Skin epidermis (tissue), 12 donors: ENCODE data around the gene PIK3R5.
"Not testable (repeated sequence)": the region's sequence is repeated elsewhere in the genome, so short reads cannot be mapped to it uniquely, and the experiment has no call there.

ENCODE experiments used
- H3K27ac ChIP-seq, 21 experiments: fragments of 200-600 bp; sonication (generic) in 11 of 21; one replicate each; pipeline ENCODE4 v1.5.0; 2020; ENCODE audit warnings: mild to moderate bottlenecking in 3 of 21, inconsistent platforms in 2 of 21, moderate library complexity in 2 of 21
- H3K4me3 ChIP-seq, 7 experiments: fragments of 200-600 bp; sonication (generic) in 2 of 7; one replicate each; pipeline ENCODE4 v1.5.0; 2020; ENCODE audit warnings: inconsistent platforms in 2 of 7, mild to moderate bottlenecking in 2 of 7, moderate library complexity in 1 of 7

PIK3R5 gene

DNA sequence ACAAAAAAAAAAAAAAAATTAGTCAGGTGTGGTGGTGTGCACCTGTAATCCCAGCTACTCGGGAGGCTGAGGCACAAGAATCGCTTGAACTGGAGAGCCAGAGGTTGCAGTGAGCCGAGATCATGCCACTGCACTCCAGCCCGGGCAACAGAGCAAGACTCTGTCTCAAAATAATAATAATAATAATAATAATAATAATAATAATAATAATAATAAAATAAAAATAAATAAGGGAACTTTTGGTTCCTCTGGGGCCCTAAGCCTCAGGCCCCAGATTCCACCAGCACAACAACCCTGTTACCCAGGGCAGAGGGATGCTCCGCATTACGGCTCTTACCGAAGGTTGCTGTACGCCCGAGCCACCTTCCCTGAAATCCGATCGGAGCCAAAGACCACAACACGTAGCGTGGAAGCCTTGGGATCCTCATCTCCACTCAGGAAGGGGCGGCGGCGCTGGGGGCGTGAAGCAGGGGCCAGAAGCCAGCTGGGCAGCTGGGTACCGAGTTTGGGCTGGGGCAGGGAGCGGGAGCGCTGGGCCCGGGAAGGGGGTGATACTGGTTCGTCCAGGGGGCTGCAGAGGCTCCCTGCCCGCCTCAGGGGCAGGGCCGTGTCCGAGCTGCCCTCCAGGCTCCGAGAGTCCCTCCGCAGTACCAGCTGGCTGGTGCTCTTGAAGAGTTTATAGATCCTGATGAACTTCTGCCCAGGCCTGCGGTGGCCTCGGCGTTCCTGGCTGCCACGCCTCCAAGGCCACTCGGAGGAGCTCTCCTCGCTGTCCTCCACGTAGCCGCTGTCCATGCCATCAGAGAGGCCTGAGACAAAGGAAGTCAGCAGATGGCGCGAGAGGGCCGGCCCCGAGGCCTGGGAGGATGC is 77.4 kb downstream of the PIK3R5 start:
- Histone ChIP-seq H3K27ac (no peak overlapping the region), H3K4me3 (no peak overlapping the region)

DNA sequence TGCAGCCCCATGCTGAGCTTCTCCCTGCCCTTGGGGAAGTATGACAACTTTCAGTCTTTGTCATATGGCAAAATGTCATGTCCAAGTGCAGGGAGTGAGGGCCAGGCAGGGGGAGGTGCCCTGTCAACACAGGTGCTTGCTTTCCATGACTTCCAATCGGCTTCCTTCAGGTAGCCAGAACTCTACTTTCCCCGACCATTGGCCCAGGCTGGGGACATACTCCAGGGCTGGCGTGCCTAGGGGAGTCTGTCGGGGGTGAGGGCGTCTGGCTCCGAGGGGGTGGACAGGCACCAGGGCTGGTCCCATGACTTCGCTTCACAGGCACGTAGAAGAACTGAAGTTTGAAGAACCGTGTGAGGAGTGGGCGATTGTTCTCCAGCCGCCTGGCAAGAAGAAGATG is 78.2 kb downstream of the PIK3R5 start:
- no peak overlapping the region for H3K4me3 ChIP-seq
- H3K27ac ChIP-seq: no peak overlapping the region

DNA sequence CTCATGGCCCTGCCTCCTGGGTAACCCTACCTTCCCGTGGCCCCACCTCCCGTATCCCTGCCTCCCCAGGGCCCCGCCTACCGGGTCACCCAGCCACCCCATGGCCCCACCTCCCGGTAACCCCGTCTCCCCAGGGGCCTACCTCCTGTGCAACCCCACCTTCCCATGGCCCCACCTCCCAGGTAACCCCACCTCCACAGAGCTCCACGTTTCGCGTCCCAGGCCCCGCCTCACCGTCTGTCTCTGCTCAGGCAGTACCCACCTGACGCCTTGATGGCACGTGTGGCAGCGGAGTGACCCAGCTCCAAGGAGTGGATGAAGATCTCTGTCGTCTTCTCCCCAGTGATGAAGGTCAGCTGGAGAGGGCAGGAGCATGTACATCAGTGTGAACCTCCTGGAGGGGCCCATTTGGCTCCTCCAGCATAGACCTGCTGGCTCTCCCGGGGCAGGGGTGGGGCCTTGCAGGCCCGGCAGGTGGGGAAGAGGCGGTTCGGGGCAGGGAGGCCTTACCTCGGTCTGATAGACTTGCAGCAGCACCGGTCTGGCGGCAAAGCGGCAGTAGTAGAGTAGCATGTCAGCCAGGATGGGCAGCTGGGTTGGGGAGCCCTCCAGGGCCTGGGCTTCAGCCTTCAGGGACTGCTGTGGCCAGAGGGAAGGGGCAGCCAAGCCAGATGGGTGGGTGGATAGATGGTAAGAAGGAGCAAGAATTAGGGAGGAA is 79.4 kb downstream of the PIK3R5 start:
- no peak overlapping the region for H3K4me3 ChIP-seq
- H3K27ac ChIP-seq: no peak overlapping the region

- not testable (repeated sequence) for H3K27ac ChIP-seq, H3K4me3 ChIP-seq
Measured at GRCh38 chr17:8885163-8885966, 80.1 kb downstream of the PIK3R5 start.

DNA sequence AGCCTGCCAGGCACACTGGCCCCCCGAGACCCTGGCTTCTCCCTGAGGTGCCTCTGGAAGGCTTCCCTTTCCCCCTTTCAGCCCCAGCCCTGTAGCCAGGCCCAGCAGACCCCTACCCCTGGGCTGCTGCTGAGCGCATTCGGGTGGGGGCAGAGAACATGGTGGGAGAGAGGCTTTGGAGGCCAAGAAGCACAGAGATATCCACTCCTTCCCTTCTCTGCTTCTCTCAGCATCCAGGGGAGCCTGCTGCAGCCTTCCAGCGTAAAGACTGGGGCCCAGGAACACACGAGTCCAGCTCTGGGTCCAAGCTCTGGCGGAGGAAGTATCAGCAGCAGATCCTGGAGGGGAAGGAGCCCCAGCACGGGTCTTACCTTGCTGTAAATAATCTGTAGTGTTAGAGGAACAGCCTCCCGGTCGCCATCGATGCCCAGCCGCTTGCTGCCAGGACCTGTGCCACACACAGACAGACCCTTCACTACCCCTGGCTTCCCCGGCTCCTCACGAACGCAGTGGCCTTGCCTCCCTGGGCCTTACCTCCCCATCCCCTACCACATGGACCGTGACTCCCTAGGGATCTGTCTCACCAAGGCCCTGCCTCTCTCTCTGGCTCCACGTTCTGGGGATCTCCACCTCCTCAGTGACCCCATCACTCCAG is 81.0 kb downstream of the PIK3R5 start:
- no peak overlapping the region for H3K4me3 ChIP-seq
- H3K27ac ChIP-seq: no peak overlapping the region

GRCh38 chr17:8883353-8883752 is 82.2 kb downstream of the PIK3R5 start:
- Histone ChIP-seq H3K4me3 (no peak overlapping the region), H3K27ac (no peak overlapping the region)

DNA sequence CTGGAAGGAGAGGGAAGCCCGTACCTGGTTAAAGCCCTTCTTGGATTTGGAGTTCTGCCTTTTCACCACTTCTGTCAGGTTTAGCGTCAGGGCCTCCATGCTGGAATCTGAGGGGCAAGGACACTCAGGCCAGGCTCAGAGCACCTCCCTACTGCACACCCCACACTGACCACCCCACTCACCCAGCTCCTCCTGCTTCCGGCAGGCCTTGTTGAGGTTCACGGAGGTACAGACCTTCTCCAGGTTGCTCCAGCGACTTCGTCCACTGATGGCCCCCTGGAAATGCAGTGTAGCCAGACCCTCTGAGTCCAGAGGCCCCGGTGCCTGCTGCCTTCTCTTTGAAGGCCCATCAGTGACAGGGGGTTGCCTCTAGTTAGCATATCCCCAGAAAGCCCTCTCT is 83.9 kb downstream of the PIK3R5 start:
- no peak overlapping the region for H3K4me3 ChIP-seq
- H3K27ac ChIP-seq: no peak overlapping the region

DNA sequence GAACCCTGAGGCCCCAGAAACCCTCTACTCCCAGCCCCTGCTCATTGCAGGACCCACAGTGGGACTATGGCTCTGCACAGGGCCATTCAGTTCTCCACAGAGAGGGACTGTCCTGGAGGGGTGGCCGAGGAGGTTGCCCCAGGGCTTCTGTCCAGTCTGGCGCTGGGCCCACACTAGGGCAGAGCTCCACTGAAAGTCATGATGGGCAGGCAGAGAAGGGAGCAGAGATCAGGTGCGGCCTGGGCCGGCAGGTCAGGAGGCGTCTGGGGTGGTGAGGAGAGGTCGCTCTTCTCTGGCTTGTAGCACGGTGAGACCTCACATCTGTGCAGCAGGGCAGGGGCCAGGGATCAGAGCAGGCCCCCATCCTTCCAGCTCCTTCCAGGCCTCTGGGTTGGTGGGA is 85.0 kb downstream of the PIK3R5 start:
- H3K27ac ChIP-seq: no peak overlapping the region
- H3K4me3 ChIP-seq: no peak overlapping the region

- Histone ChIP-seq H3K4me3 (no peak overlapping the region), H3K27ac (no peak overlapping the region)
Measured at GRCh38 chr17:8879410-8879809, 86.1 kb downstream of the PIK3R5 start.

DNA sequence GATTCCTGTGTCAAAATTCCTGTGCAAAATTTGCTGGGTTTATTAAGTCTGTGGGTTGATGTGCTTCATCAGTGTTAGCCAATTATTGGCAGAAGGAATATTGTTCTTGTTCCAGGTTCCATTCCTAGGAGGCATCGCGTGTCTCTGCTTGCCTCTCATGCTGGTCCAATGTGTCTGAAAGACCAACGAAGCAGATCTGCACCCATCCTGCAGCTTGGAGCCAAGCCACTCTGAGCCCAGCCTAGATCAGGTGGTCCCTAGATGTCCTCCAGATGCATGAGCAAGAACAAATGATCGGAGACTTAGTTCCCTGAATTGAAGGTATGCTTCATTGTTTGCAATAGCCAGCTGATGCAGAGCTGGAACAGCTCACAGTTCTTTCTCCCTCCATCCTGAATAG is 87.5 kb downstream of the PIK3R5 start:
- no peak overlapping the region for H3K27ac ChIP-seq

GRCh38 chr17:8875957-8876356 is 89.5 kb downstream of the PIK3R5 start:
- no peak overlapping the region for H3K4me3 ChIP-seq
- H3K27ac ChIP-seq: no peak overlapping the region

More for the DNA sequence above, 87.5 kb downstream of the PIK3R5 start:
- H3K4me3 ChIP-seq: no peak overlapping the region

- H3K4me3 ChIP-seq: no peak overlapping the region
- H3K27ac ChIP-seq: no peak overlapping the region
Measured at GRCh38 chr17:8875436-8875835, 90.1 kb downstream of the PIK3R5 start.

DNA sequence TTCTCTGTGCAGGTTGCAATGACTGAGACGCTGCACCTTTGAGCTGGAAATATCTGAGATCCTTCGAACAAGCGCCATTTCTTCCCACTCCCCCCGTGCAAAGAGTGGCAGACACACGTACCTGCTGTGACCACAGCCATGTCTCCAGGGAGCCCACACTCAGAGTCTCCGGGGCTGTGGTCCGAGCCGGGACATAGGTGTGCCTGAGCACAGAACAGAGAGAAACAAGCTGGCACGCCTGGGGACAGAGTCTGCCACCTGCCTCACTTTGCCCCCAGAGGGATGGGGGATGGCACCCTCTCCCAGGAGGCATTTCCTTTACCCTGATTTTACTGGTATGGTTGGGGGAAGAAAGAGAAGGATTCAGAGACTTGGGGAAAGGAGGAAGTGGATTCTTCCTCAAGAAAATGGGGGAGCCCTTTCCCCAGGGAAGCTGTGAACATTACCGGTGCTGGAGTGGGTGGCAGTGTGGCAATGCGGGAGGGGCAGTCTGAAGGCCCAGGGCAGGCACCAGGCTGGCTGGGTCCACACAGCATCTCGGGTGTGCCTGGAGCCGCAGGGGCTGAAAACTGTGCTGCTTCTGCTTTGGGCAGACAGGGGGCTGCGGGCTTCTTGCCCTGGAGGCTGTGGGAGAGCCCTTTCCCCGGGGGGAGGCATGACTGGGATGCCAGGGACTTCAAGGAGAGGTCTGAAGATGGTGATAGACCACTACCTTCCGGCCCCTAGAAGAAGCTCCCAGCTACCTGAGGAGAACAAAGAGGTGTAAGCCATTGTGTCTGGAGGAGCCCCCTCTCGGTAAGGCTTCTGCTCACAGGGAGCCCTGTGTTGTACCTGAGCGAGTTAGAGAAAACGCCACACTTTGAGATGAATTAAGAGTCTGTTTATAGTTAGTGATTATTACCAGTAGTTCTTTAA is 91.4 kb downstream of the PIK3R5 start:
- no peak overlapping the region for H3K4me3 ChIP-seq

GRCh38 chr17:8872705-8873435 is 92.6 kb downstream of the PIK3R5 start:
- no peak overlapping the region for H3K4me3 ChIP-seq
- H3K27ac ChIP-seq: no peak overlapping the region

More for the DNA sequence above, 91.4 kb downstream of the PIK3R5 start:
- no peak overlapping the region for H3K27ac ChIP-seq

GRCh38 chr17:8872036-8872704 is 93.3 kb downstream of the PIK3R5 start:
- H3K4me3 ChIP-seq: no peak overlapping the region
- H3K27ac ChIP-seq: no peak overlapping the region

GRCh38 chr17:8871081-8871581 is 94.4 kb downstream of the PIK3R5 start:
- no peak overlapping the region for H3K4me3 ChIP-seq
- H3K27ac ChIP-seq: no peak overlapping the region

GRCh38 chr17:8870406-8871040 is 95.0 kb downstream of the PIK3R5 start:
- H3K4me3 ChIP-seq: no peak overlapping the region
- H3K27ac ChIP-seq: no peak overlapping the region
